HL-60/S4 treated with phorbol 12-myristate 13-acetate at 8.2 ng/mL for 4 days and 3 days (cell line): ENCODE results near the gene ARL15.
"Not testable (repeated sequence)": the region's sequence is repeated elsewhere in the genome, so short reads cannot be mapped to it uniquely, and the experiment has no call there.

ENCODE experiments used
- in situ Hi-C: fragments of 300-500 bp; cut with MboI; formaldehyde crosslinking; loops from 2 replicates; pipeline ENCODE4 v1.15.0; 2022; ENCODE audit warnings: low sequenced_read_pairs

ARL15 gene

GRCh38 chr5:54103871-54104270 is 206.5 kb downstream of the ARL15 start:
- in situ Hi-C loops: no loop called here

- in situ Hi-C loops: no loop called here
Observed at GRCh38 chr5:54098267-54098666, 212.1 kb downstream of the ARL15 start.

GRCh38 chr5:54095969-54096368 is 214.4 kb downstream of the ARL15 start:
- in situ Hi-C loops: no loop called here

- in situ Hi-C loops: no loop called here
Observed at GRCh38 chr5:54094706-54095105, 215.7 kb downstream of the ARL15 start.

- in situ Hi-C loops: no loop called here
Observed at GRCh38 chr5:54093861-54094260, 216.5 kb downstream of the ARL15 start.

GRCh38 chr5:54093081-54093492 is 217.3 kb downstream of the ARL15 start:
- in situ Hi-C loops: no loop called here

- in situ Hi-C loops: no loop called here
Observed at GRCh38 chr5:54091307-54092130, 218.9 kb downstream of the ARL15 start.

GRCh38 chr5:54090495-54091120 is 219.8 kb downstream of the ARL15 start:
- in situ Hi-C loops: no loop called here

GRCh38 chr5:54088081-54088480 is 222.3 kb downstream of the ARL15 start:
- in situ Hi-C loops: no loop called here

- in situ Hi-C loops: no loop called here
Observed at GRCh38 chr5:54087436-54087835, 222.9 kb downstream of the ARL15 start.

- in situ Hi-C loops: no loop called here
Observed at GRCh38 chr5:54086191-54086590, 224.2 kb downstream of the ARL15 start.

GRCh38 chr5:54084696-54085095 is 225.7 kb downstream of the ARL15 start:
- in situ Hi-C loops: no loop called here

GRCh38 chr5:54083851-54084250 is 226.5 kb downstream of the ARL15 start:
- in situ Hi-C loops: no loop called here

- in situ Hi-C loops: no loop called here
Observed at GRCh38 chr5:54083245-54083644, 227.1 kb downstream of the ARL15 start.

GRCh38 chr5:54081415-54081814 is 229.0 kb downstream of the ARL15 start:
- in situ Hi-C loops: no loop called here

- in situ Hi-C loops: no loop called here
Observed at GRCh38 chr5:54080831-54081230, 229.5 kb downstream of the ARL15 start.

GRCh38 chr5:54073735-54074134 is 236.6 kb downstream of the ARL15 start:
- in situ Hi-C loops: no loop called here

GRCh38 chr5:54073131-54073530 is 237.2 kb downstream of the ARL15 start:
- in situ Hi-C loops: no loop called here

GRCh38 chr5:54066433-54066832 is 243.9 kb downstream of the ARL15 start:
- in situ Hi-C loops: no loop called here

- in situ Hi-C loops: no loop called here
Observed at GRCh38 chr5:54063817-54064216, 246.6 kb downstream of the ARL15 start.

- in situ Hi-C loops: no loop called here
Observed at GRCh38 chr5:54062958-54063357, 247.4 kb downstream of the ARL15 start.

GRCh38 chr5:54060919-54061318 is 249.5 kb downstream of the ARL15 start:
- in situ Hi-C loops: not testable (repeated sequence)
